CD4-positive, CD25-positive, alpha-beta regulatory T cell (primary cell): ENCODE measurements around the gene COL9A1. TPM values are rescaled to one million over a fixed set of nuclear protein-coding genes. Genes with fewer than 3 reads are reported as not detected.
"Not testable (repeated sequence)": the region's sequence is repeated elsewhere in the genome, so short reads cannot be mapped to it uniquely, and the experiment has no call there.

Source experiments
- ATAC-seq, 2 donors: fragments of 150-1000 bp; cut with Tn5 transposase; one replicate each; pipeline ENCODE4 v1.10.0; 2021; ENCODE audit warnings: low read depth in 2 of 2, moderate number of reproducible peaks in 2 of 2, moderate library complexity in 1 of 2
- DNase-seq, 3 donors: peaks; one replicate each; pipeline versions ENCODE4 v3.0.0 to v3.0.0-alpha.2; 2012 to 2022; ENCODE audit warnings: mixed read lengths in 1 of 3
- H3K27ac ChIP-seq: one replicate; pipeline ENCODE4 v1.7.0; 2013; ENCODE audit warnings: mild to moderate bottlenecking, low read length; ENCODE audit not compliant: insufficient read depth, poor library complexity, severe bottlenecking
- H3K27me3 ChIP-seq: one replicate; pipeline ENCODE4 v1.7.0; 2013; ENCODE audit warnings: low read length; ENCODE audit not compliant: control insufficient read depth, insufficient read depth
- H3K36me3 ChIP-seq: one replicate; pipeline ENCODE4 v1.7.0; 2013; ENCODE audit warnings: mild to moderate bottlenecking, low read length, moderate library complexity; ENCODE audit not compliant: control insufficient read depth, insufficient read depth
- H3K4me1 ChIP-seq: 2 replicates; pipeline ENCODE4 v1.7.0; 2013; ENCODE audit warnings: mild to moderate bottlenecking, low read length; ENCODE audit not compliant: insufficient read depth, control insufficient read depth, poor library complexity, severe bottlenecking
- H3K4me3 ChIP-seq: one replicate; pipeline ENCODE4 v1.7.0; 2013; ENCODE audit warnings: low read depth, mild to moderate bottlenecking, low read length, moderate library complexity
- H3K9me3 ChIP-seq, 2 experiments: 1 replicate in 1 of 2; 2 replicates in 1 of 2; pipeline ENCODE4 v1.7.0; 2013; ENCODE audit warnings: low read length in 2 of 2, mild to moderate bottlenecking in 1 of 2, moderate library complexity in 1 of 2; ENCODE audit not compliant: control insufficient read depth in 2 of 2
- H3K27ac Mint-ChIP-seq, 3 donors: one replicate each; pipeline ENCODE4 v1.8.0; 2020 to 2022; ENCODE audit warnings: mild to moderate bottlenecking in 3 of 3, mixed read lengths in 3 of 3, moderate library complexity in 2 of 3
- H3K27me3 Mint-ChIP-seq: one replicate; pipeline ENCODE4 v1.8.0; 2022; ENCODE audit warnings: mild to moderate bottlenecking, mixed read lengths
- H3K36me3 Mint-ChIP-seq: one replicate; pipeline ENCODE4 v1.8.0; 2020; ENCODE audit warnings: mixed read lengths
- H3K4me1 Mint-ChIP-seq, 4 donors: one replicate each; pipeline ENCODE4 v1.8.0; 2020 to 2022; ENCODE audit warnings: mixed read lengths in 4 of 4, mild to moderate bottlenecking in 1 of 4
- H3K4me3 Mint-ChIP-seq, 4 donors: one replicate each; pipeline ENCODE4 v1.8.0; 2020 to 2022; ENCODE audit warnings: mild to moderate bottlenecking in 4 of 4, mixed read lengths in 4 of 4, moderate library complexity in 3 of 4
- H3K9me3 Mint-ChIP-seq, 7 donors: one replicate each; pipeline ENCODE4 v1.8.0; 2020 to 2022; ENCODE audit warnings: mixed read lengths in 7 of 7, mild to moderate bottlenecking in 3 of 7, moderate library complexity in 2 of 7
- polyA plus RNA-seq, 4 donors: library from polyadenylated mRNA; unstranded; fragments of 300-500 nt; fragmentation: Illumina TruSeq; gene quantifications; one replicate each; pipeline ENCODE4 v1.2.3, GENCODE V29; 2021
- total RNA-seq: library from RNA; stranded (reverse); gene quantifications from one replicate; pipeline ENCODE4 v1.2.3, GENCODE V29; 2022

Gene COL9A1
- total and polyA plus RNA-seq, 5 donors from 2014 or later, result not detected

GRCh38 chr6:70327036-70327435 lies 24.2 kb upstream of the COL9A1 start:
- Mint-ChIP-seq H3K36me3 (no peaks in the 10 kb centered on the region), H3K27me3 (peaks cover 4% of the 10 kb centered on the region), H3K9me3 (peaks cover 0 to 3% (median 0%) of the 10 kb centered on the region in 7 donors), H3K27ac (no peak overlapping the region), H3K4me3 (no peak overlapping the region), H3K4me1 (no peaks in the 10 kb centered on the region)
- Histone ChIP-seq H3K4me3 (no peak overlapping the region), H3K27ac (no peak overlapping the region), H3K9me3 (no peaks in the 10 kb centered on the region), H3K36me3 (no peaks in the 10 kb centered on the region), H3K4me1 (no peaks in the 10 kb centered on the region), H3K27me3 (no peaks in the 10 kb centered on the region)
- DNase-seq (no peak), ATAC-seq (no peak)

GRCh38 chr6:70325009-70325408 lies 22.1 kb upstream of the COL9A1 start:
- Mint-ChIP-seq H3K27ac (no peak overlapping the region), H3K27me3 (peaks cover 4% of the 10 kb centered on the region), H3K4me1 (no peaks in the 10 kb centered on the region), H3K36me3 (no peaks in the 10 kb centered on the region), H3K9me3 (no peaks in the 10 kb centered on the region), H3K4me3 (no peak overlapping the region)
- ATAC-seq (no peak), DNase-seq (no peak)
- no peaks in the 10 kb centered on the region for H3K4me1 ChIP-seq
- no peaks in the 10 kb centered on the region for H3K36me3 ChIP-seq
- H3K4me3 ChIP-seq, result no peak overlapping the region
- H3K9me3 ChIP-seq, result no peaks in the 10 kb centered on the region
- H3K27ac ChIP-seq, result no peak overlapping the region
- H3K27me3 ChIP-seq, result no peaks in the 10 kb centered on the region

GRCh38 chr6:70317799-70318198 lies 14.9 kb upstream of the COL9A1 start:
- H3K4me1 ChIP-seq, H3K27ac Mint-ChIP-seq, H3K36me3 ChIP-seq, H3K27me3 Mint-ChIP-seq, H3K4me1 Mint-ChIP-seq, H3K9me3 ChIP-seq, ATAC-seq, H3K27me3 ChIP-seq, H3K4me3 Mint-ChIP-seq, H3K36me3 Mint-ChIP-seq, DNase-seq, H3K27ac ChIP-seq, H3K4me3 ChIP-seq, H3K9me3 Mint-ChIP-seq: not testable (repeated sequence)

GRCh38 chr6:70315079-70315751 lies 12.3 kb upstream of the COL9A1 start:
- Mint-ChIP-seq H3K4me3 (no peak overlapping the region), H3K4me1 (no peaks in the 10 kb centered on the region), H3K27me3 (peaks cover 5% of the 10 kb centered on the region), H3K9me3 (peaks cover 0 to 1% (median 0%) of the 10 kb centered on the region in 7 donors), H3K27ac (no peak overlapping the region), H3K36me3 (no peaks in the 10 kb centered on the region)
- no peak overlapping the region for H3K4me3 ChIP-seq
- no peaks in the 10 kb centered on the region for H3K36me3 ChIP-seq
- no peaks in the 10 kb centered on the region for H3K9me3 ChIP-seq
- ATAC-seq (no peak), DNase-seq (no peak)
- no peak overlapping the region for H3K27ac ChIP-seq
- no peaks in the 10 kb centered on the region for H3K4me1 ChIP-seq
- H3K27me3 ChIP-seq, result no peaks in the 10 kb centered on the region

DNA sequence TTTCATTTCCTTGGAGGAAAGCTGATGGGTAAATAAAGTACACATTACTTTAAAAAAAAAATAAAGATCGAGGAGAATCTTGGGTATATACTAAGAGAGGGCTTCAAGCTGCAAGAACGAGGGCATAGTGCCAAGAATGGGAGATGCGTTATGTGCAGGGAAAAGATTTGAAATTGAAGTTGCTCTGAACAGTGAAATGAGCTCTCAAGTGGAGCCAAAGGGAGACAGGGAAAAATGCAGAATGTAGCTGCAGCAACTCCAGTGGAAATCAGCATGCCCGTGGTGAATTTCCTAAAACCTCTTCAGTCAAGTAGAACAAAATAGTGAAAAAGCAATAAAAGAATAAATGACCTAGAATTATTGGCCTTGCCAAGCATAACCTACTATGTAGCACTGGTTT lies 11.4 kb upstream of the COL9A1 start:
- Histone ChIP-seq H3K9me3 (no peaks in the 10 kb centered on the region), H3K27me3 (no peaks in the 10 kb centered on the region), H3K36me3 (no peaks in the 10 kb centered on the region), H3K27ac (no peak overlapping the region), H3K4me3 (no peak overlapping the region), H3K4me1 (no peaks in the 10 kb centered on the region)
- Mint-ChIP-seq H3K9me3 (no peaks in the 10 kb centered on the region), H3K4me1 (no peaks in the 10 kb centered on the region), H3K27ac (no peak overlapping the region), H3K4me3 (no peak overlapping the region), H3K27me3 (peaks cover 7% of the 10 kb centered on the region), H3K36me3 (no peaks in the 10 kb centered on the region)
- no peak for ATAC-seq
- no peak for DNase-seq

- H3K27me3 Mint-ChIP-seq, result peaks cover 9% of the 10 kb centered on the region
- H3K4me1 Mint-ChIP-seq, result no peaks in the 10 kb centered on the region
- H3K36me3 Mint-ChIP-seq, result no peaks in the 10 kb centered on the region
- Histone ChIP-seq H3K27me3 (no peaks in the 10 kb centered on the region), H3K4me1 (no peaks in the 10 kb centered on the region), H3K27ac (no peak overlapping the region), H3K9me3 (no peaks in the 10 kb centered on the region), H3K4me3 (no peak overlapping the region), H3K36me3 (no peaks in the 10 kb centered on the region)
- ATAC-seq (no peak), DNase-seq (no peak)
- H3K4me3 Mint-ChIP-seq, result no peak overlapping the region
- no peak overlapping the region for H3K27ac Mint-ChIP-seq
- H3K9me3 Mint-ChIP-seq, result no peaks in the 10 kb centered on the region
Measured at GRCh38 chr6:70312165-70312745, 9.4 kb upstream of the COL9A1 start.

GRCh38 chr6:70310063-70310694 lies 7.3 kb upstream of the COL9A1 start:
- no peaks in the 10 kb centered on the region for H3K4me1 Mint-ChIP-seq
- Histone ChIP-seq H3K27ac (no peak overlapping the region), H3K9me3 (no peaks in the 10 kb centered on the region), H3K36me3 (no peaks in the 10 kb centered on the region), H3K4me1 (no peaks in the 10 kb centered on the region), H3K27me3 (no peaks in the 10 kb centered on the region), H3K4me3 (no peak overlapping the region)
- no peaks in the 10 kb centered on the region for H3K36me3 Mint-ChIP-seq
- H3K4me3 Mint-ChIP-seq, result no peak overlapping the region
- no peak overlapping the region for H3K27ac Mint-ChIP-seq
- peaks cover 10% of the 10 kb centered on the region for H3K27me3 Mint-ChIP-seq
- DNase-seq (peak in 2 of 3 donors; percentile 13 to 50), ATAC-seq (no peak)
- H3K9me3 Mint-ChIP-seq, result peaks cover 0 to 2% (median 0%) of the 10 kb centered on the region in 7 donors

- no peak overlapping the region for H3K27ac ChIP-seq
- DNase-seq (no peak), ATAC-seq (no peak)
- no peaks in the 10 kb centered on the region for H3K27me3 ChIP-seq
- no peak overlapping the region for H3K4me3 Mint-ChIP-seq
- peaks cover 13% of the 10 kb centered on the region for H3K27me3 Mint-ChIP-seq
- H3K27ac Mint-ChIP-seq, result no peak overlapping the region
- H3K9me3 ChIP-seq, result no peaks in the 10 kb centered on the region
- H3K36me3 ChIP-seq, result no peaks in the 10 kb centered on the region
- no peak overlapping the region for H3K4me3 ChIP-seq
- no peaks in the 10 kb centered on the region for H3K4me1 Mint-ChIP-seq
- peaks cover 0 to 2% (median 0%) of the 10 kb centered on the region in 7 donors for H3K9me3 Mint-ChIP-seq
- H3K4me1 ChIP-seq, result no peaks in the 10 kb centered on the region
- H3K36me3 Mint-ChIP-seq, result no peaks in the 10 kb centered on the region
Measured at GRCh38 chr6:70309243-70309642, 6.4 kb upstream of the COL9A1 start.
